ENCODE results near the gene ARHGAP26.

ARHGAP26 gene

GRCh38 chr5:143182901-143183820 is 413.0 kb downstream of the ARHGAP26 start:
- TF ChIP-seq CTCF (conservative IDR thresholded peaks at IDR 0.05; ENCODE audit: low read depth): no peak
- DNase-seq (ENCODE audit: low spot score): no peak
- no peak overlapping the region for H3K27ac ChIP-seq
- ChIA-PET POLR2A (ENCODE audit: low non-redundant PET) (no interaction called here), CTCF (interaction anchor here (0.7 to 1.0 kb wide), 2 partner anchors 204 to 220 kb away, joined by 5 to 7 read pairs; partner anchors contain the start of gene NR3C1)

DNA sequence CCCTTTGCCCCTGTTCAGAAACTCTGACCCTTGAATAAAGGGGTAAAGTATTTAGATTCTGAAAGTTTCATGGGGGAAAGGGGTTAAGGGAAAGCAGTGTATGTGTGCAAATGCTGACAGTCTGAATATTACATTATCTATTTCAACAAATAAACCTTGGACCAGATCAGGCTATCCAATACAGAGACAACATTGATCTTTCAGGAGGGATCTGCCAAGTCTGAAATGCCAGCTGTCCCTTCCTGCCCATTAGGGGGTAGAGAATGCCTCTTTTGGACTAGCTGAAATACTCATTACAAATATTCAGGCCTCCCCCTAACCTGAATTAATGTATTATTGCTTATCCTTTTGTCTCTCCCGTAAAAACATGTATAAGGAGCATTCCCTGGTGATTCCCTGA is 413.8 kb downstream of the ARHGAP26 start:
- CTCF ChIA-PET: interaction anchor here (1.0 kb wide), 1 partner anchor 219 kb away, joined by 7 read pairs; the partner anchor contains the start of gene NR3C1

DNA sequence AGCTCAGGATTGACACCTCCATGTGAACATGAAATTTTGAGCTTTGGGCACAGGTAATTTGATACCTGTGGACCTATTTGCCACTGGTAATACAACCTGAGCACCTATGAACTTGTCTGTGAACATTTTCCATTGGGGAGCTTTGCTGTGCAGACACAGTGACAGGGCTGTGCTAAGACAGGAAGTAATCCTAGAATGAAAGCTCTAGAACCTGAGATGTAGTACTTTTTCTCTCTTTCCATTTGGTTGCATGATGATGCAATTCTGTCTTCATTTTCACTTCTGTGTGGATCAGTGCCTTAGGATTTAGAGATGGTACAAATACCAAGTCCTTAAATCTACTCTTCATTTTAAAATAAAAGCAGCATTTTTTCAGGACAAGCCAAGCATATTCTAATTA is 416.4 kb downstream of the ARHGAP26 start:
- POLR2A ChIA-PET (ENCODE audit: low non-redundant PET): no interaction called here
- TF ChIP-seq CTCF (conservative IDR thresholded peaks at IDR 0.05; ENCODE audit: low read depth): no peak
- CTCF ChIA-PET: interaction anchor here (0.7 to 0.9 kb wide), 2 partner anchors 35 to 156 kb away, joined by 3 to 7 read pairs; no protein-coding TSS in a partner anchor
- no peak for DNase-seq (ENCODE audit: low spot score)
- H3K27ac ChIP-seq: no peak overlapping the region

More for the DNA sequence above, 413.8 kb downstream of the ARHGAP26 start:
- POLR2A ChIA-PET (ENCODE audit: low non-redundant PET): no interaction called here
- TF ChIP-seq CTCF (conservative IDR thresholded peaks at IDR 0.05; ENCODE audit: low read depth): no peak
- no peak for DNase-seq (ENCODE audit: low spot score)
- H3K27ac ChIP-seq: no peak overlapping the region

DNA sequence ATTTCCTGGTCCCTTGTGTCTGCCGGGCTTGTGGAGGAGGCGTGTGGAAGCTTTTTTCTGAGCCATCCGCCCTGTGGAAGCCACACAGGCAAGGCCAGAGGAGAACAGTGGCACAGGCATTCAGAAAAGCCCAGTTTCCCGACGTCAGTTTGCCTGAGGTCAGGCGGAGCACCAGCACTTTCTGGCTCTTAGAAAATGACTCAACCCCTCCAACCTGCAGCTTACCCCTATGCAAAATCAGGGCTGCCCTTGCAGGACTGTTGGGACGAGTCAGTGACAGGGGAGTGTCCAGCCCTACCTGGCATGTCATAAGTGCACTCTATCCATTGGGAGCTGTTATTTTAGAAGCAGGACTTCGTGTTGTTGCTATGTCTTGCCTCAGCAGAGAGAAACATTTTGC is 417.3 kb downstream of the ARHGAP26 start:
- POLR2A ChIA-PET (ENCODE audit: low non-redundant PET): interaction anchor here (0.6 to 0.7 kb wide), 2 partner anchors 50 to 140 kb away, joined by 3 read pairs; no protein-coding TSS in a partner anchor
- H3K27ac ChIP-seq: no peak overlapping the region
- TF ChIP-seq CTCF (conservative IDR thresholded peaks at IDR 0.05; ENCODE audit: low read depth): no peak
- DNase-seq (ENCODE audit: low spot score): no peak
- CTCF ChIA-PET: interaction anchor here (0.7 kb wide), 2 partner anchors 18 to 34 kb away, joined by 3 read pairs; no protein-coding TSS in a partner anchor

GRCh38 chr5:143188083-143188482 is 417.9 kb downstream of the ARHGAP26 start:
- ChIA-PET POLR2A (ENCODE audit: low non-redundant PET) (interaction anchor here (0.7 kb wide), 1 partner anchor 49 kb away, joined by 3 read pairs; no protein-coding TSS in a partner anchor), CTCF (interaction anchor here (0.6 to 0.9 kb wide), 2 partner anchors 469 to 767 kb away, joined by 4 to 5 read pairs; no protein-coding TSS in a partner anchor)
- H3K27ac ChIP-seq: no peak overlapping the region
- no peak for DNase-seq (ENCODE audit: low spot score)
- TF ChIP-seq CTCF (conservative IDR thresholded peaks at IDR 0.05; ENCODE audit: low read depth): no peak

- ChIA-PET POLR2A (ENCODE audit: low non-redundant PET) (no interaction called here), CTCF (interaction anchor here (0.6 to 0.9 kb wide), 2 partner anchors 469 to 767 kb away, joined by 4 to 5 read pairs; no protein-coding TSS in a partner anchor)
- DNase-seq (ENCODE audit: low spot score): no peak
- no peak for TF ChIP-seq CTCF (conservative IDR thresholded peaks at IDR 0.05; ENCODE audit: low read depth)
- H3K27ac ChIP-seq: no peak overlapping the region
These were observed 418.5 kb downstream of the ARHGAP26 start for GRCh38 chr5:143188692-143189091.
